Lower lobe of right lung (tissue), 2 donors: ENCODE results near the gene PATJ. TPM values are rescaled to one million over a fixed set of nuclear protein-coding genes. Genes with fewer than 3 reads are reported as not detected.

ENCODE experiments used
- ATAC-seq, 2 donors: fragments of 200-7000 bp; cut with Tn5 transposase; one replicate each; pipeline ENCODE4 v1.9.1; 2020 to 2022; ENCODE audit warnings: mild to moderate bottlenecking in 2 of 2, moderate library complexity in 2 of 2
- DNase-seq: peaks from one replicate; pipeline ENCODE4 v3.0.0-alpha.2; 2020
- H3K27ac ChIP-seq: fragments of 200-600 bp; one replicate; pipeline ENCODE4 v1.8.0; 2022
- H3K27me3 ChIP-seq: fragments of 200-600 bp; one replicate; pipeline ENCODE4 v1.8.0; 2022; ENCODE audit warnings: low read depth
- H3K36me3 ChIP-seq: fragments of 200-600 bp; one replicate; pipeline ENCODE4 v1.8.0; 2022; ENCODE audit warnings: mild to moderate bottlenecking
- H3K4me1 ChIP-seq: fragments of 200-600 bp; one replicate; pipeline ENCODE4 v1.8.0; 2022
- H3K4me3 ChIP-seq: fragments of 200-600 bp; one replicate; pipeline ENCODE4 v1.8.0; 2022; ENCODE audit warnings: mild to moderate bottlenecking
- H3K9me3 ChIP-seq: fragments of 200-600 bp; one replicate; pipeline ENCODE4 v1.8.0; 2022
- CTCF ChIP-seq: fragments of 200-600 bp; IDR thresholded peaks from one replicate; pipeline ENCODE4 v1.8.0; 2022; ENCODE audit warnings: antibody characterized with exemption, mild to moderate bottlenecking
- intact Hi-C: fragments of 100-400 bp; cut with DNase I; formaldehyde crosslinking; loops from one replicate; pipeline ENCODE4 v1.11.0; 2022
- total RNA-seq: library from RNA; stranded (reverse); fragmentation: NEBNext Ultra II Directional; extraction: Animal tissue kit (Norgen Biotek cat#: 25700); gene quantifications from one replicate; pipeline ENCODE4 v1.2.1, GENCODE V29; 2021
- donor health status: DM: no; HTN: yes; CAD: no; lungs with severe emphysema.

PATJ gene
- total RNA-seq, 1 donor from 2014 or later = 63.9 TPM

DNA sequence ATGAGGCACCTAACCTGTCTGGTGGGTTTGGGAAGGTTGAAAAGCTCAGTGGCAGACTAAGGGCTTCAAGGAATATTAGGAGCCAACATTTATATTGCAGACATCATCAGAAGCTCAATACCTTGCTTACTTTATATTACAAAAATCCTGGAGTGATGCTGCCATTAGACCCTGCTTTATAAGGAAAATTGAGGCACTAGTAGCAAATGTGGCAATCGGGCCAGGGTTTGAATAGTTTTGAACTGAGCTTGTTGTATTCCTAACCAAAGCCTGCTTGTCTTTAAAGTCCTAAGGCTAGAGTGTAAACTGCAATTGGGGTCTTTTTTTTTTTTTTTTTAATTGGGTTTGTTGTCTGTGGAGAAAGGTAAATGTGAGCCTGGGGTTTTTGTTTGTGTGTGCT, 466.7 kb downstream of the PATJ start:
- intact Hi-C loops = no loop called here

DNA sequence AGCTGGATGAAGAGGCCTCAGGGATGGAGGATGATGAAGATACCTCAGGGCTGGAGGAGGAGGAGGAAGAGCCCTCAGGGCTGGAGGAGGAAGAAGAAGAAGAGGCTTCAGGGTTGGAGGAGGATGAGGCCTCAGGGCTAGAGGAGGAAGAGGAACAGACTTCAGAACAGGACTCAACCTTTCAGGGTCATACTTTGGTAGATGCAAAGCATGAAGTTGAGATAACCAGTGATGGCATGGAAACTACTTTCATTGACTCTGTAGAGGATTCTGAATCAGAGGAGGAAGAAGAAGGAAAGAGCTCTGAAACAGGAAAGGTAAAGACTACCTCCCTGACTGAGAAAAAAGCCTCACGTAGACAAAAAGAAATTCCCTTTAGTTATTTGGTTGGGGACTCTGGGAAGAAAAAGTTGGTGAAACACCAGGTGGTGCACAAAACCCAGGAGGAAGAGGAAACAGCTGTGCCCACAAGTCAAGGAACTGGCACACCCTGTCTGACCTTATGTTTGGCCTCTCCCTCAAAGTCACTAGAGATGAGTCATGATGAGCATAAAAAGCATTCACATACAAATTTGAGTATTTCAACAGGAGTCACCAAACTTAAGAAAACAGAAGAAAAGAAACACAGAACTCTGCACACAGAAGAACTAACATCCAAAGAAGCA, 467.8 kb downstream of the PATJ start:
- ATAC-seq (no peak), DNase-seq (no peak)
- intact Hi-C loops = no loop called here
- no peaks in the 10 kb centered on the region for H3K27me3 ChIP-seq
- no peak overlapping the region for H3K27ac ChIP-seq
- H3K4me3 ChIP-seq = no peak overlapping the region
- TF ChIP-seq CTCF = no peak
- H3K9me3 ChIP-seq = peaks cover 6% of the 10 kb centered on the region
- no peaks in the 10 kb centered on the region for H3K36me3 ChIP-seq
- H3K4me1 ChIP-seq = no peaks in the 10 kb centered on the region

More for the DNA sequence above, 466.7 kb downstream of the PATJ start:
- Histone ChIP-seq H3K36me3 (no peaks in the 10 kb centered on the region), H3K4me1 (no peaks in the 10 kb centered on the region), H3K27me3 (no peaks in the 10 kb centered on the region), H3K9me3 (peaks cover 6% of the 10 kb centered on the region), H3K27ac (no peak overlapping the region), H3K4me3 (no peak overlapping the region)
- no peak for TF ChIP-seq CTCF
- no peak for DNase-seq
- ATAC-seq = no peak

GRCh38 chr1:62210960-62211359, 468.7 kb downstream of the PATJ start:
- H3K4me3 ChIP-seq = no peak overlapping the region
- H3K27me3 ChIP-seq = no peaks in the 10 kb centered on the region
- intact Hi-C loops = no loop called here
- no peak overlapping the region for H3K27ac ChIP-seq
- TF ChIP-seq CTCF = no peak
- DNase-seq (no peak), ATAC-seq (no peak)
- H3K36me3 ChIP-seq = no peaks in the 10 kb centered on the region
- peaks cover 6% of the 10 kb centered on the region for H3K9me3 ChIP-seq
- no peaks in the 10 kb centered on the region for H3K4me1 ChIP-seq

- H3K9me3 ChIP-seq = peaks cover 6% of the 10 kb centered on the region
- ATAC-seq = no peak
- intact Hi-C loops = no loop called here
- H3K27ac ChIP-seq = no peak overlapping the region
- no peak for TF ChIP-seq CTCF
- H3K4me1 ChIP-seq = no peaks in the 10 kb centered on the region
- H3K4me3 ChIP-seq = no peak overlapping the region
- DNase-seq = no peak
- no peaks in the 10 kb centered on the region for H3K36me3 ChIP-seq
- H3K27me3 ChIP-seq = no peaks in the 10 kb centered on the region
These were observed 470.1 kb downstream of the PATJ start for GRCh38 chr1:62212411-62212810.

- Histone ChIP-seq H3K36me3 (no peaks in the 10 kb centered on the region), H3K27ac (no peak overlapping the region), H3K4me3 (no peak overlapping the region), H3K4me1 (no peaks in the 10 kb centered on the region), H3K27me3 (no peaks in the 10 kb centered on the region), H3K9me3 (peaks cover 6% of the 10 kb centered on the region)
- intact Hi-C loops = no loop called here
- ATAC-seq = no peak
- no peak for DNase-seq
- no peak for TF ChIP-seq CTCF
These were observed 471.0 kb downstream of the PATJ start for GRCh38 chr1:62213075-62213914.
